HL-60 (cell line): ENCODE measurements around the gene SPOUT1.

ENCODE experiments used
- DNase-seq, 2 experiments: peaks; one replicate each; pipeline ENCODE4 v3.0.0-alpha.2; 2010 to 2020; ENCODE audit warnings: low read depth in 1 of 2, low spot score in 1 of 2
- H3K27ac ChIP-seq: fragments of 250-450 bp; sonication (Bioruptor Pico); replicated peaks from 2 replicates; pipeline ENCODE4 v1.5.1; 2020; ENCODE audit warnings: mild to moderate bottlenecking, moderate library complexity
- H3K27me3 ChIP-seq: fragments of 250-450 bp; sonication (Bioruptor Pico); 2 replicates; pipeline ENCODE4 v1.5.1; 2021; ENCODE audit warnings: mild to moderate bottlenecking, moderate library complexity; ENCODE audit not compliant: insufficient read depth, poor library complexity, severe bottlenecking
- H3K4me3 ChIP-seq: replicated peaks from 2 replicates; pipeline ENCODE4 v1.5.1; 2011; ENCODE audit warnings: mild to moderate bottlenecking, control low read depth, low read length; ENCODE audit not compliant: insufficient read depth
- CTCF ChIP-seq: IDR thresholded peaks from one replicate; pipeline ENCODE4 v1.5.1; 2011; ENCODE audit warnings: low read length, control low read depth, inconsistent platforms; ENCODE audit not compliant: insufficient read depth
- GABPA ChIP-seq: IDR thresholded peaks from 2 replicates; pipeline ENCODE4 v1.6.1; 2012; ENCODE audit warnings: low read depth
- POLR2AphosphoS5 ChIP-seq: IDR thresholded peaks from 2 replicates; pipeline ENCODE4 v1.6.1; 2012; ENCODE audit warnings: low read depth
- REST ChIP-seq: IDR thresholded peaks from 2 replicates; pipeline ENCODE4 v1.6.1; 2012; ENCODE audit warnings: low read depth; ENCODE audit not compliant: insufficient replicate concordance
- SPI1 ChIP-seq: IDR thresholded peaks from 2 replicates; pipeline ENCODE4 v1.6.1; 2012; ENCODE audit warnings: low read depth, mild to moderate bottlenecking, borderline replicate concordance

SPOUT1 gene

GRCh38 chr9:128841694-128842492, 12.3 kb upstream of the SPOUT1 start:
- TF ChIP-seq SPI1 (no peak), GABPA (no peak), CTCF (no peak), REST (no peak), POLR2AphosphoS5 (no peak)
- Histone ChIP-seq H3K27ac (no peak overlapping the region), H3K27me3 (no peaks in the 10 kb centered on the region), H3K4me3 (no peak overlapping the region)
- no peak for DNase-seq

GRCh38 chr9:128840524-128840923, 10.9 kb upstream of the SPOUT1 start:
- no peak overlapping the region for H3K27ac ChIP-seq
- no peak for DNase-seq
- no peak for TF ChIP-seq CTCF
- TF ChIP-seq SPI1, result no peak
- TF ChIP-seq REST, result no peak
- no peak for TF ChIP-seq POLR2AphosphoS5
- TF ChIP-seq GABPA, result no peak
- no peak overlapping the region for H3K4me3 ChIP-seq
- H3K27me3 ChIP-seq, result no peaks in the 10 kb centered on the region

GRCh38 chr9:128838338-128838737, 8.7 kb upstream of the SPOUT1 start:
- no peak for DNase-seq
- no peak overlapping the region for H3K27ac ChIP-seq
- no peaks in the 10 kb centered on the region for H3K27me3 ChIP-seq
- TF ChIP-seq GABPA, result no peak
- TF ChIP-seq REST, result no peak
- no peak for TF ChIP-seq CTCF
- TF ChIP-seq POLR2AphosphoS5, result no peak
- TF ChIP-seq SPI1, result no peak
- H3K4me3 ChIP-seq, result no peak overlapping the region
